Measurements from ENCODE around the gene PPP2R3A. TPM values are rescaled to one million over a fixed set of nuclear protein-coding genes. Genes with fewer than 3 reads are reported as not detected.
"Not testable (repeated sequence)": the region's sequence is repeated elsewhere in the genome, so short reads cannot be mapped to it uniquely, and the experiment has no call there.

PPP2R3A gene
- total and polyA plus RNA-seq, 12 donors, result 2.1 to 23.1 (median 14.3) TPM

DNA sequence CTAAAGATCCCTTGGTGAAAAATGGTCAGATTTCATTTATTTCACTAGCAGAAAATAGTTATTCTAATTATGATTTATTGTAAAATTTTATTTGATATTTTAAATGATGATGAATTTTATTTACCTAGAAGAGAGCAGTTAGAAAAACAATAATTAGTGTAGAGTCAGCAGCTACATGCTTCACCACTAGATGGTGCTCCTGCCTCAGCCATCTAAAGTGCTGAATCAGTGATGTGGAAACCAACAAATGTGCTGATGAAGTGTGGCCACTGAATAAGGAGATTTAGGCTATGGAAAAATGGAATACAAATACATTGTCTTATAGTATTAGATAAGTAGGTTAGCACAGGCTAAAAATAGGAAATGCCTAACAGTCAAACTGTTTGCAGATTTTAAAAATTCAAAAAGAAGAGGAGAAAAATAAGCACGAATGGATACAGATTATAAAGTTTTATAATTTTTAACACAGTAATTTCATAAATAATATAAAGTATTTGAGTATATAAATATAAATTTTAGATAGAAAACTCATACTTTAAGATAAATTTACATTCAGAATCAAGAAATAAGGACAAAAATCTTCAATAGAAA is 109.8 kb downstream of the PPP2R3A start:
- no peak overlapping the region for H3K27ac ChIP-seq
- TF ChIP-seq POLR2A (IDR thresholded peaks at IDR 0.05) (no peak), CTCF (IDR thresholded peaks at IDR 0.05) (peak; percentile 88 to 98 (median 98))
- no peaks in the 10 kb centered on the region for H3K36me3 ChIP-seq (replicated peaks in 1 of 2)
- no peaks in the 10 kb centered on the region for H3K27me3 ChIP-seq
- no peak overlapping the region for H3K4me3 ChIP-seq
- no peaks in the 10 kb centered on the region for H3K9me3 ChIP-seq (replicated peaks in 1 of 3)
- H3K4me1 ChIP-seq (replicated peaks in 1 of 2), result peaks cover 0 to 21% of the 10 kb centered on the region in 2 donors
- 86 to 96% (median 93%) methylated on average over 1 of the region's 1 CpG for WGBS, 4 donors
- DNase-seq, result peak; percentile 56 to 92 (median 71)
- intact Hi-C loops (cut with DNase I), result loop anchor here (5.0 to 10.0 kb wide), 3 partner anchors 689 to 939 kb away; no protein-coding TSS in a partner anchor

DNA sequence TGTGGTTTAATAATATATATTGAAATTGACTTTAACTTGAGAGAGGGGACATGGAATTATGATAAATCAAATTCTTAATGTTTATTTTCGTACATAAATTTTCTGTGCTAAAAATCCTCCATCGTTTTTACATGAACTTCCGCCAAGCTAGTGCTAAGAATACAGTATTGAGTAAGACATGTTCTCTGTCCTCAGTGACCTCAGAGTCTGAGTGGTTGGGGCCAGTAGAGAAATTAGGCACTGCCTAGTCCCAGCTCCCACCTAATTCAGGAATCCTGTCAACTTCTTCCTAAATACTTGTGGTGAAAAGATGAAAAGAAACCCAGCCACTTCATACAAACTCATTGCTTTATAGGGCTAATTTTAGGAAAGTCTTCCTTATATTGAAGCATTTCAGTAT is 110.3 kb downstream of the PPP2R3A start:
- Histone ChIP-seq H3K9me3 (replicated peaks in 1 of 3) (no peaks in the 10 kb centered on the region), H3K36me3 (replicated peaks in 1 of 2) (no peaks in the 10 kb centered on the region), H3K4me1 (replicated peaks in 1 of 2) (peaks cover 0 to 17% of the 10 kb centered on the region in 2 donors), H3K27me3 (no peaks in the 10 kb centered on the region), H3K27ac (no peak overlapping the region), H3K4me3 (no peak overlapping the region)
- no peak for TF ChIP-seq CTCF (IDR thresholded peaks at IDR 0.05)
- 29 to 39% (median 39%) methylated on average over 3 of the region's 3 CpGs for WGBS, 4 donors
- peak in 1 of 7 donors; percentile 26 for DNase-seq
- intact Hi-C loops (cut with DNase I), result loop anchor here (5.0 to 10.0 kb wide), 3 partner anchors 689 to 939 kb away; no protein-coding TSS in a partner anchor

DNA sequence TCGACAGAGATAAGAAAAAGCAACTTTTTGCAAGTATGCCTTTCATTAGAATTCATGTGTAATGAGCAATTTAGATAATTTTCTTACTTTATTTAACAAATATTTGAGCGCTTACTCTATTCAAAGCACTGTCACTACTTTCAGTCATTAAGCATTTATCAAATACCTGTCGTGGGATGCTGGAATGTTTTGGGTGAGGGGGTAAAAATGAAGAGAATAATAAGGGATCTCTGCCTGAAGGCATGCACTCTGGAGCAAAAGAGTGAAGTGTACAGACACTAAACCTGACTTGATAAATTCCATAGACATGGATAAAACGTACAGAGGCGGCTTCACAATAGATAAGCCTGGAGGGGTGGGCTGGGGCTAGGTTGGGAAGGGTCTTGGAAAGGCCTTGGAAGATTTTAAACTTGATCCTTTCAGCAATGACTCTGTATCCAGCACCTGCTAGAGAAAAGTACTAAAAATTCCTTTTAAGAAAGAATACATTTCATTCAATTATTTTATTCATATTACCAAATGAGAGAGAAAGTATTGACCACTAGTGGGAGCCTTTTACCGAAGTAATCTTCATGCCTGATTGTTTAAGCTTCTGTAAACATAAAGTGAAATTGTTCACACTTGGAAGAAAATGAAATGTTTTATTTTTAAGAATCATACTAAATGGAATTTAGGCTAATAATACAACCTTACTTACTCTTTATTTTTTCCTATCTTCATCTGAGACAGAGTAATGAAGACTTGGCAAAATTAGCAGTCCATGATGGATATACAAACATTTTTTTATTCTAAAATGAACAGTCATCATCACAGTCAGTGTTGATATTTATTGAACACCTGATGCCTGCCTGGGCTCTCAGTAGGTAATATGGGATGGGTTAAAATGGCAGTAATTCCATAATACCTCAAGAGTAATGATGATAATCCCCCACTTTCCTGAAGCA is 113.2 kb downstream of the PPP2R3A start:
- no peak for DNase-seq
- intact Hi-C loops (cut with DNase I), result loop anchor here (5.0 to 10.0 kb wide), 3 partner anchors 686 to 936 kb away; no protein-coding TSS in a partner anchor
- Histone ChIP-seq H3K4me3 (no peak overlapping the region), H3K9me3 (replicated peaks in 1 of 3) (no peaks in the 10 kb centered on the region), H3K36me3 (replicated peaks in 1 of 2) (peaks cover 0 to 4% of the 10 kb centered on the region in 2 donors), H3K4me1 (replicated peaks in 1 of 2) (peaks cover 0 to 7% of the 10 kb centered on the region in 2 donors), H3K27me3 (no peaks in the 10 kb centered on the region), H3K27ac (no peak overlapping the region)
- 75 to 78% (median 76%) methylated on average over 6 of the region's 6 CpGs for WGBS, 4 donors
- TF ChIP-seq CTCF (IDR thresholded peaks at IDR 0.05) (peak; percentile 46 to 73 (median 60)), POLR2A (IDR thresholded peaks at IDR 0.05) (no peak)

GRCh38 chr3:136083641-136084382 is 118.3 kb downstream of the PPP2R3A start:
- not testable (repeated sequence) for H3K36me3 ChIP-seq (replicated peaks in 1 of 2); H3K4me1 ChIP-seq (replicated peaks in 1 of 2); H3K27ac ChIP-seq; H3K4me3 ChIP-seq; H3K9me3 ChIP-seq (replicated peaks in 1 of 3); DNase-seq; H3K27me3 ChIP-seq
- WGBS, 4 donors, result 95 to 99% (median 97%) methylated on average over 4 of the region's 4 CpGs
- intact Hi-C loops (cut with DNase I), result loop anchor here in 1 of 2 donors (5.0 to 10.0 kb wide), 3 partner anchors 111 to 301 kb away; partner anchors contain the start of gene MSL2

- H3K27me3 ChIP-seq; H3K4me1 ChIP-seq (replicated peaks in 1 of 2); H3K4me3 ChIP-seq; DNase-seq; H3K9me3 ChIP-seq (replicated peaks in 1 of 3); H3K36me3 ChIP-seq (replicated peaks in 1 of 2); H3K27ac ChIP-seq: not testable (repeated sequence)
- intact Hi-C loops (cut with DNase I), result loop anchor here in 1 of 2 donors (10.0 kb wide), 2 partner anchors 110 to 300 kb away; partner anchors contain the start of gene MSL2
- 91 to 100% (median 99%) methylated on average over 3 of the region's 3 CpGs for WGBS, 4 donors
These were observed 119.5 kb downstream of the PPP2R3A start for GRCh38 chr3:136085067-136085466.
